Sigmoid colon (tissue), 7 donors: Measurements from ENCODE around the gene FXYD3. TPM values are rescaled to one million over a fixed set of nuclear protein-coding genes. Genes with fewer than 3 reads are reported as not detected.

Experiments used
- DNase-seq: peaks from one replicate; pipeline ENCODE4 v3.0.0-alpha.2; 2019
- H3K27ac ChIP-seq, 4 donors: fragments of 200-600 bp; sonication (generic); one replicate each; pipeline ENCODE4 v1.5.1; 2016 to 2019; ENCODE audit warnings: mild to moderate bottlenecking in 1 of 4
- H3K27me3 ChIP-seq, 3 donors: fragments of 200-600 bp; sonication (generic); one replicate each; pipeline ENCODE4 v1.5.1; 2019; ENCODE audit warnings: mild to moderate bottlenecking in 1 of 3
- H3K36me3 ChIP-seq, 4 donors: fragments of 200-600 bp; sonication (generic); one replicate each; pipeline ENCODE4 v1.5.1; 2016 to 2019
- H3K4me1 ChIP-seq, 4 donors: fragments of 200-600 bp; sonication (generic); one replicate each; pipeline ENCODE4 v1.5.1; 2017 to 2019
- H3K4me3 ChIP-seq, 4 donors: fragments of 200-600 bp; sonication (generic); one replicate each; pipeline ENCODE4 v1.5.1; 2017 to 2019; ENCODE audit warnings: mild to moderate bottlenecking in 2 of 4, moderate library complexity in 1 of 4
- H3K9me3 ChIP-seq, 4 donors: fragments of 200-600 bp in 3 of 4; sonication (generic) in 3 of 4; one replicate each; pipeline versions ENCODE4 v1.5.1 to v1.6.1; 2013 to 2019
- CTCF ChIP-seq, 4 experiments: fragments of 450-650 bp in 3 of 4; fragments of 200-600 bp in 1 of 4; IDR thresholded peaks; one replicate each; pipeline ENCODE4 v1.5.1; 2016 to 2019; ENCODE audit warnings: antibody characterized with exemption in 4 of 4, mild to moderate bottlenecking in 3 of 4, moderate library complexity in 2 of 4
- EP300 ChIP-seq, 4 donors: sonication (generic); formaldehyde crosslinking; IDR thresholded peaks; one replicate each; pipeline ENCODE4 v1.6.1; 2017; ENCODE audit warnings: antibody characterized with exemption in 4 of 4
- POLR2A ChIP-seq, 2 donors: fragments of 450-650 bp; IDR thresholded peaks; one replicate each; pipeline ENCODE4 v1.6.1; 2016; ENCODE audit warnings: antibody characterized with exemption in 2 of 2, mild to moderate bottlenecking in 2 of 2, moderate library complexity in 2 of 2
- POLR2AphosphoS5 ChIP-seq, 4 donors: sonication (generic); formaldehyde crosslinking; IDR thresholded peaks; one replicate each; pipeline ENCODE4 v1.6.1; 2017; ENCODE audit warnings: antibody characterized with exemption in 4 of 4
- WGBS, 2 donors: extraction: QIAGEN DNeasy Blood & Tissue Kit; methylation state at CpG; one replicate each; pipeline ENCODE4 v1.1.7; 2013; 5-methylcytosine and 5-hydroxymethylcytosine counted together
- intact Hi-C: fragments of 100-400 bp; cut with DNase I; formaldehyde crosslinking; loops from one replicate; pipeline ENCODE4 v1.15.1; 2023
- polyA plus RNA-seq, 3 donors: library from polyadenylated mRNA; stranded (reverse); fragments of 200-250 nt; gene quantifications; one replicate each; pipeline ENCODE4 v1.2.3, GENCODE V29; 2013
- total RNA-seq, 4 donors: library from RNA; depleted of rRNA; stranded (reverse); fragments of >200 nt; gene quantifications; one replicate each; pipeline ENCODE4 v1.1.0, GENCODE V29; 2016
- donor health status: healthy with polysubstance abuse.
- donor health status: Bipolar disorder and iron deficiency.
- donor health status: healthy.

The FXYD3 gene
- total and polyA plus RNA-seq, 7 donors: 3.7 to 3,333 (median 15.3) TPM

GRCh38 chr19:35119091-35119490, 3.5 kb downstream of the FXYD3 start:
- 48 to 59% methylated on average over 14 of the region's 14 CpGs for WGBS, 2 donors
- no peaks in the 10 kb centered on the region for H3K36me3 ChIP-seq
- DNase-seq: no peak
- TF ChIP-seq CTCF (IDR thresholded peaks at IDR 0.05) (no peak), POLR2A (IDR thresholded peaks at IDR 0.05) (no peak), POLR2AphosphoS5 (IDR thresholded peaks at IDR 0.05) (no peak), EP300 (IDR thresholded peaks at IDR 0.05) (no peak)
- peak overlapping the region; percentile 37 to 67 (median 58) for H3K27ac ChIP-seq
- H3K4me3 ChIP-seq: peak overlapping the region in 2 of 4 donors; percentile 18 to 20
- H3K9me3 ChIP-seq: no peaks in the 10 kb centered on the region
- H3K4me1 ChIP-seq: peaks cover 0 to 19% (median 13%) of the 10 kb centered on the region in 4 donors
- peaks cover 0 to 5% (median 0%) of the 10 kb centered on the region in 3 donors for H3K27me3 ChIP-seq
- intact Hi-C loops: no loop called here

- DNase-seq: no peak
- peak overlapping the region; percentile 40 to 67 (median 52) for H3K27ac ChIP-seq
- TF ChIP-seq EP300 (IDR thresholded peaks at IDR 0.05): no peak
- no peak for TF ChIP-seq POLR2A (IDR thresholded peaks at IDR 0.05)
- no peak for TF ChIP-seq POLR2AphosphoS5 (IDR thresholded peaks at IDR 0.05)
- TF ChIP-seq CTCF (IDR thresholded peaks at IDR 0.05): no peak
- H3K36me3 ChIP-seq: no peaks in the 10 kb centered on the region
- H3K9me3 ChIP-seq: no peaks in the 10 kb centered on the region
- H3K4me3 ChIP-seq: peak overlapping the region in 1 of 4 donors; percentile 18
- H3K27me3 ChIP-seq: peaks cover 0 to 5% (median 0%) of the 10 kb centered on the region in 3 donors
- WGBS, 2 donors: 82 to 84% methylated on average over 9 of the region's 9 CpGs
- intact Hi-C loops: loop anchor here (10.0 kb wide), 1 partner anchor 145 kb away; no protein-coding TSS in a partner anchor
- H3K4me1 ChIP-seq: peaks cover 0 to 18% (median 12%) of the 10 kb centered on the region in 4 donors
Observed at GRCh38 chr19:35119578-35120155, 4.0 kb downstream of the FXYD3 start.

- H3K4me3 ChIP-seq: no peak overlapping the region
- DNase-seq: no peak
- 25 to 52% methylated on average over 7 of the region's 7 CpGs for WGBS, 2 donors
- TF ChIP-seq CTCF (IDR thresholded peaks at IDR 0.05) (no peak), EP300 (IDR thresholded peaks at IDR 0.05) (no peak), POLR2A (IDR thresholded peaks at IDR 0.05) (no peak), POLR2AphosphoS5 (IDR thresholded peaks at IDR 0.05) (peak in 1 of 4 donors; percentile 24)
- intact Hi-C loops: loop anchor here (10.0 kb wide), 1 partner anchor 146 kb away; no protein-coding TSS in a partner anchor
- peak overlapping the region; percentile 45 to 67 (median 56) for H3K27ac ChIP-seq
- no peaks in the 10 kb centered on the region for H3K9me3 ChIP-seq
- no peaks in the 10 kb centered on the region for H3K27me3 ChIP-seq
- H3K36me3 ChIP-seq: no peaks in the 10 kb centered on the region
- peaks cover 0 to 19% (median 10%) of the 10 kb centered on the region in 4 donors for H3K4me1 ChIP-seq
Observed at GRCh38 chr19:35120492-35120891, 4.9 kb downstream of the FXYD3 start.

GRCh38 chr19:35120898-35121297, 5.3 kb downstream of the FXYD3 start:
- intact Hi-C loops: loop anchor here (10.0 kb wide), 1 partner anchor 146 kb away; no protein-coding TSS in a partner anchor
- Histone ChIP-seq H3K36me3 (no peaks in the 10 kb centered on the region), H3K4me3 (no peak overlapping the region), H3K27ac (peak overlapping the region; percentile 41 to 59 (median 48)), H3K4me1 (peaks cover 0 to 20% (median 10%) of the 10 kb centered on the region in 4 donors), H3K27me3 (no peaks in the 10 kb centered on the region), H3K9me3 (no peaks in the 10 kb centered on the region)
- DNase-seq: no peak
- TF ChIP-seq POLR2A (IDR thresholded peaks at IDR 0.05) (peak in 1 of 2 donors; percentile 21), EP300 (IDR thresholded peaks at IDR 0.05) (no peak)
- WGBS, 2 donors: 43 to 76% methylated on average over 7 of the region's 7 CpGs

GRCh38 chr19:35122687-35123551, 7.3 kb downstream of the FXYD3 start:
- 80 to 85% methylated on average over 19 of the region's 19 CpGs for WGBS, 2 donors
- H3K27me3 ChIP-seq: no peaks in the 10 kb centered on the region
- no peaks in the 10 kb centered on the region for H3K9me3 ChIP-seq
- intact Hi-C loops: loop anchor here (10.0 kb wide), 1 partner anchor 148 kb away; no protein-coding TSS in a partner anchor
- TF ChIP-seq EP300 (IDR thresholded peaks at IDR 0.05) (no peak), POLR2A (IDR thresholded peaks at IDR 0.05) (no peak)
- peak overlapping the region; percentile 78 to 89 (median 84) for H3K27ac ChIP-seq
- no peaks in the 10 kb centered on the region for H3K36me3 ChIP-seq
- DNase-seq: no peak
- peaks cover 0 to 20% (median 10%) of the 10 kb centered on the region in 4 donors for H3K4me1 ChIP-seq
- H3K4me3 ChIP-seq: no peak overlapping the region
